Activated T-helper 1 cell treated with Interleukin-2 at 50 U/mL for 16 hours (primary cell): ENCODE measurements around the gene RXFP4.
"Not testable (repeated sequence)": the region's sequence is repeated elsewhere in the genome, so short reads cannot be mapped to it uniquely, and the experiment has no call there.

Experiments
- DNase-seq: peaks from one replicate; pipeline ENCODE4 v3.0.0-alpha.2; 2020; ENCODE audit warnings: low read depth

RXFP4 gene

GRCh38 chr1:155940993-155941844 is at the start of gene RXFP4:
Gene RXFP4 (plus strand): TSS chr1:155941638. CDS start chr1:155941710, 72 bp downstream.
- no peak for DNase-seq

- DNase-seq, result no peak
Measured at GRCh38 chr1:155892796-155893195, 48.6 kb upstream of the RXFP4 start.

- no peak for DNase-seq
Measured at GRCh38 chr1:155893389-155894142, 47.9 kb upstream of the RXFP4 start.

- not testable (repeated sequence) for DNase-seq
Measured at GRCh38 chr1:155895617-155896016, 45.8 kb upstream of the RXFP4 start.

- DNase-seq, result not testable (repeated sequence)
Measured at GRCh38 chr1:155896476-155896875, 45.0 kb upstream of the RXFP4 start.

- DNase-seq, result no peak
Measured at GRCh38 chr1:155897746-155898145, 43.7 kb upstream of the RXFP4 start.

GRCh38 chr1:155898888-155899287 is 42.5 kb upstream of the RXFP4 start:
- DNase-seq, result no peak

GRCh38 chr1:155899683-155900082 is 41.8 kb upstream of the RXFP4 start:
- DNase-seq, result no peak

- DNase-seq, result no peak
Measured at GRCh38 chr1:155900161-155900560, 41.3 kb upstream of the RXFP4 start.

- no peak for DNase-seq
Measured at GRCh38 chr1:155904261-155904660, 37.2 kb upstream of the RXFP4 start.

- no peak for DNase-seq
Measured at GRCh38 chr1:155909894-155910293, 31.5 kb upstream of the RXFP4 start.

- no peak for DNase-seq
Measured at GRCh38 chr1:155910621-155911121, 30.8 kb upstream of the RXFP4 start.

GRCh38 chr1:155911156-155912055 is 30.0 kb upstream of the RXFP4 start, which contains the start of gene RIT1:
Gene RIT1 (minus strand): TSS chr1:155911349. CDS start chr1:155910761, 588 bp downstream.
- peak; percentile 77 for DNase-seq

GRCh38 chr1:155912056-155912536 is 29.3 kb upstream of the RXFP4 start:
- DNase-seq, result no peak

GRCh38 chr1:155913969-155914757 is 27.3 kb upstream of the RXFP4 start:
- DNase-seq, result no peak

GRCh38 chr1:155918660-155919059 is 22.8 kb upstream of the RXFP4 start:
- no peak for DNase-seq

GRCh38 chr1:155919801-155920200 is 21.6 kb upstream of the RXFP4 start:
- no peak for DNase-seq

- DNase-seq, result no peak
Measured at GRCh38 chr1:155920717-155921116, 20.7 kb upstream of the RXFP4 start.

- DNase-seq, result no peak
Measured at GRCh38 chr1:155925506-155925905, 15.9 kb upstream of the RXFP4 start.

GRCh38 chr1:155929057-155929456 is 12.4 kb upstream of the RXFP4 start:
- DNase-seq, result no peak

GRCh38 chr1:155930725-155931124 is 10.7 kb upstream of the RXFP4 start:
- not testable (repeated sequence) for DNase-seq
